Measurements from ENCODE around the gene JPH4. TPM values are rescaled to one million over a fixed set of nuclear protein-coding genes. Genes with fewer than 3 reads are reported as not detected.
A peak's percentile ranks its signal among the peaks of the same experiment; 100 is the strongest.

JPH4 gene
- total and polyA plus RNA-seq, 2 of the 8 experiments (the other 6 are each of a cell fraction or from before 2014, with no cell fraction given), result 23.9 to 46.7 TPM

GRCh38 chr14:23577710-23578392, 739 bp downstream of the JPH4 start:
- Histone ChIP-seq H3K4ac (replicated peaks; ENCODE audit: insufficient read length, low read depth, low read length) (no peak overlapping the region), H3K4me3 (ENCODE audit: extremely low read depth in 1 of 4, insufficient read depth in 2 of 4, low read depth in 3 of 4, low read length in 4 of 4) (peak overlapping the region; percentile 23 to 93 (median 54)), H3K79me2 (ENCODE audit: control insufficient read depth in 1 of 2, insufficient read depth in 2 of 2, low read length in 2 of 2) (no peaks in the 10 kb centered on the region), H2AK5ac (ENCODE audit: low read depth, low read length) (no peak overlapping the region), H2BK120ac (replicated peaks; ENCODE audit: low read depth, low read length) (no peak overlapping the region), H4K8ac (ENCODE audit: extremely low read depth, insufficient read depth, low read length) (no peak overlapping the region), H3K23ac (ENCODE audit: insufficient read length) (no peak overlapping the region), H3K23me2 (ENCODE audit: low read depth, low read length) (peaks cover 22% of the 10 kb centered on the region; the same call in 1 of the 2 replicates), H3K18ac (ENCODE audit: extremely low read depth, low read length) (no peak overlapping the region; the same call in 1 of the 2 replicates), H3K27ac (ENCODE audit: low read depth, low read length) (no peak overlapping the region), H3K4me1 (replicated peaks in 1 of 4; ENCODE audit: control insufficient read depth in 3 of 4, insufficient read depth in 4 of 4, low read length in 3 of 4) (peaks cover 5 to 15% (median 9%) of the 10 kb centered on the region in 4 experiments; a peak in 6 of 7 replicates), H2BK5ac (ENCODE audit: low read depth, low read length) (no peak overlapping the region), H2AFZ (ENCODE audit: low read length) (no peak overlapping the region), H3K56ac (replicated peaks; ENCODE audit: insufficient read length, low read depth, low read length) (no peak overlapping the region), H3K9ac (replicated peaks in 1 of 4; ENCODE audit: extremely low read depth in 1 of 4, low read depth in 3 of 4, low read length in 3 of 4) (no peak overlapping the region), H4K91ac (replicated peaks; ENCODE audit: insufficient read length, low read length) (no peak overlapping the region), H3K4me2 (ENCODE audit: insufficient read depth in 1 of 2, low read depth in 2 of 2, low read length in 2 of 2) (peak overlapping the region; percentile 70 to 88), H3K36me3 (ENCODE audit: control insufficient read depth in 2 of 4, insufficient read depth in 4 of 4, low read length in 3 of 4) (peaks cover 0 to 4% (median 0%) of the 10 kb centered on the region in 4 experiments; a peak in 1 of 8 replicates), H2BK15ac (ENCODE audit: low read length) (no peak overlapping the region), H4K5ac (ENCODE audit: insufficient read length, low read depth, low read length) (no peak overlapping the region), H2BK20ac (ENCODE audit: low read length) (no peak overlapping the region), H4K20me1 (replicated peaks in 1 of 2; ENCODE audit: control insufficient read depth in 1 of 2, insufficient read depth in 2 of 2, low read length in 2 of 2) (peaks cover 7 to 12% of the 10 kb centered on the region in 2 experiments), H3K27me3 (replicated peaks in 1 of 4; ENCODE audit: control insufficient read depth in 3 of 4, extremely low read depth in 1 of 4, insufficient read depth in 3 of 4, low read length in 3 of 4) (peaks cover 17 to 29% (median 25%) of the 10 kb centered on the region in 4 experiments), H3K14ac (ENCODE audit: insufficient read length) (no peak overlapping the region), H2BK12ac (ENCODE audit: low read depth, low read length) (no peak overlapping the region), H3K79me1 (ENCODE audit: low read depth, low read length) (no peaks in the 10 kb centered on the region), H3K9me3 (ENCODE audit: insufficient read depth in 2 of 2, low read depth in 1 of 2, low read length in 1 of 2) (no peaks in the 10 kb centered on the region)
- TF ChIP-seq PHF8 (conservative IDR thresholded peaks at IDR 0.05; ENCODE audit: low read depth, low read length) (no peak), CHD2 (IDR thresholded peaks at IDR 0.05; ENCODE audit: low read length) (no peak), SRF (IDR thresholded peaks at IDR 0.05; ENCODE audit: low read depth, low read length) (no peak), RBBP5 (IDR thresholded peaks at IDR 0.05; ENCODE audit: borderline replicate concordance, low read depth, low read length) (no peak), SP2 (IDR thresholded peaks at IDR 0.05; ENCODE audit: low read length) (no peak), TAF7 (optimal IDR thresholded peaks at IDR 0.05; ENCODE audit: borderline replicate concordance, low read depth, low read length) (no peak), ASH2L (IDR thresholded peaks at IDR 0.05; ENCODE audit: low read length) (peak; percentile 13), KDM5A (IDR thresholded peaks at IDR 0.05; ENCODE audit: low read length) (no peak), SIX5 (IDR thresholded peaks at IDR 0.05; ENCODE audit: low read depth, low read length) (no peak), JUND (IDR thresholded peaks at IDR 0.05; ENCODE audit: low read length) (peak; percentile 58), KDM4A (IDR thresholded peaks at IDR 0.05; ENCODE audit: low read depth, low read length, severe bottlenecking) (peak; percentile 14), EP300 (IDR thresholded peaks at IDR 0.05; ENCODE audit: borderline replicate concordance in 1 of 2, low read depth in 2 of 2, low read length in 2 of 2) (0 out of 3 replicates have a peak, but pooled peaks of 1 of the 2 experiments have one; percentile 30)
- ChIA-PET POLR2A (ENCODE audit: partially characterized antibody) (interaction anchor here (0.6 to 3.8 kb wide), 5 partner anchors 11 to 759 kb away, joined by 4 to 11 read pairs (median 5); partner anchors contain the start of gene CARMIL3), CTCF (ENCODE audit: partially characterized antibody) (interaction anchor here (1.0 to 1.7 kb wide), 2 partner anchors 8 to 353 kb away, joined by 5 to 6 read pairs; no protein-coding TSS in a partner anchor)
- peak in 1 of 2 experiments; percentile 71 for DNase-seq (ENCODE audit: low read depth in 1 of 2, low spot score in 2 of 2)
- WGBS, 2 experiments (ENCODE audit: extremely low coverage in 1 of 2, insufficient coverage in 1 of 2, insufficient read length in 1 of 2, insufficient replicate concordance in 2 of 2, low coverage in 1 of 2, low lambda C conversion rate in 2 of 2, missing lambda C conversion rate in 1 of 2), result 0% methylated on average over 9 of the region's 24 CpGs; no CpG with 5 or more reads in 1 of the 2 experiments
- FAIRE-seq, result no peak

Measured in H1 (cell line).